ENCODE measurements around the gene RPAIN. TPM values are rescaled to one million over a fixed set of nuclear protein-coding genes. Genes with fewer than 3 reads are reported as not detected.

The RPAIN gene
- total and polyA plus RNA-seq, 10 of the 15 experiments (the other 5 are each of a cell fraction or from before 2014, with no cell fraction given) = 45.8 to 109 (median 70.5) TPM

- ChIA-PET RAD21 (ENCODE audit: unreplicated experiment) (no interaction called here), POLR2A (interaction anchor here (0.9 kb wide), 1 partner anchor 9 kb away, joined by 4 read pairs; no protein-coding TSS in a partner anchor), SMC1A (ENCODE audit: uncharacterized antibody, unreplicated experiment) (interaction anchor here (0.9 to 1.5 kb wide), 4 partner anchors 10 to 84 kb away, joined by 3 to 4 read pairs (median 4); no protein-coding TSS in a partner anchor), CTCF (interaction anchor here (1.1 kb wide), 1 partner anchor 23 kb away, joined by 5 read pairs; no protein-coding TSS in a partner anchor)
- H4K20me1 ChIP-seq (ENCODE audit: control insufficient read depth, insufficient read depth) = peaks cover 4% of the 10 kb centered on the region; the same call in 1 of the 2 replicates
- H3K27me3 ChIP-seq (replicated peaks in 1 of 2; ENCODE audit: control insufficient read depth in 2 of 2, insufficient read depth in 2 of 2, low read length in 1 of 2) = no peaks in the 10 kb centered on the region
- TF ChIP-seq SMARCA5 (IDR thresholded peaks at IDR 0.05) (no peak), EGR1 (IDR thresholded peaks at IDR 0.05; ENCODE audit: borderline replicate concordance in 1 of 2, low read depth in 2 of 2, low read length in 2 of 2) (no peak)
- H3K4me3 ChIP-seq = no peak overlapping the region
- peaks cover 9 to 43% of the 10 kb centered on the region in 2 experiments for H3K36me3 ChIP-seq (ENCODE audit: control insufficient read depth in 2 of 2, insufficient read depth in 2 of 2, low read length in 1 of 2)
- DNase-seq (ENCODE audit: low read depth, low spot score) (no peak), FAIRE-seq (no peak), ATAC-seq (no peak)
- 54% methylated on average over 4 of the region's 4 CpGs for WGBS (ENCODE audit: insufficient coverage, insufficient replicate concordance, low lambda C conversion rate, missing lambda C conversion rate)
- 0 out of 2 replicates have a peak overlapping the region, but pooled peaks have one; percentile 23 for H3K4me2 ChIP-seq (ENCODE audit: control insufficient read depth, insufficient read depth)
- H3K4me1 ChIP-seq (ENCODE audit: control insufficient read depth, insufficient read depth, low read length) = peaks cover 26% of the 10 kb centered on the region
- no peaks in the 10 kb centered on the region for H3K9me3 ChIP-seq (replicated peaks; ENCODE audit: control insufficient read depth, insufficient read depth, low read length)
- H2AFZ ChIP-seq (ENCODE audit: control insufficient read depth, low read depth, low read length) = no peak overlapping the region
- peaks cover 58% of the 10 kb centered on the region for H3K79me2 ChIP-seq (ENCODE audit: control insufficient read depth, insufficient read depth, low read length)
- intact Hi-C loops (cut with micrococcal nuclease; ENCODE audit: unreplicated experiment) = no loop called here
- TSS peak; percentile 6 for BruUV-seq (replicated peaks)
- no peak overlapping the region for H3K27ac ChIP-seq (ENCODE audit: control insufficient read depth, insufficient read depth)
- in situ Hi-C loops (cut with MboI) = no loop called here
- H3K9ac ChIP-seq (ENCODE audit: control insufficient read depth, insufficient read depth, low read length) = no peak overlapping the region
Observed at GRCh38 chr17:5413682-5414081, 6.3 kb upstream of the RPAIN start.

- Histone ChIP-seq H4K20me1 (ENCODE audit: control insufficient read depth, insufficient read depth) (no peaks in the 10 kb centered on the region), H3K4me2 (ENCODE audit: control insufficient read depth, insufficient read depth) (peak overlapping the region; percentile 61), H3K9ac (ENCODE audit: control insufficient read depth, insufficient read depth, low read length) (peak overlapping the region; percentile 31; the same call in 1 of the 2 replicates), H3K4me3 (peak overlapping the region; percentile 87), H3K9me3 (replicated peaks; ENCODE audit: control insufficient read depth, insufficient read depth, low read length) (no peaks in the 10 kb centered on the region), H3K27me3 (replicated peaks in 1 of 2; ENCODE audit: control insufficient read depth in 2 of 2, insufficient read depth in 2 of 2, low read length in 1 of 2) (no peaks in the 10 kb centered on the region), H3K27ac (ENCODE audit: control insufficient read depth, insufficient read depth) (no peak overlapping the region; the same call in 1 of the 2 replicates), H3K36me3 (ENCODE audit: control insufficient read depth in 2 of 2, insufficient read depth in 2 of 2, low read length in 1 of 2) (peaks cover 9 to 36% of the 10 kb centered on the region in 2 experiments), H3K4me1 (ENCODE audit: control insufficient read depth, insufficient read depth, low read length) (peaks cover 21% of the 10 kb centered on the region), H3K79me2 (ENCODE audit: control insufficient read depth, insufficient read depth, low read length) (peaks cover 78% of the 10 kb centered on the region), H2AFZ (ENCODE audit: control insufficient read depth, low read depth, low read length) (no peak overlapping the region)
- BruUV-seq (replicated peaks) = no TSS peak
- no peak for ATAC-seq
- ChIA-PET POLR2A (interaction anchor here (0.6 to 1.6 kb wide), 3 partner anchors 10 to 1507 kb away, joined by 4 to 9 read pairs (median 4); no protein-coding TSS in a partner anchor), CTCF (interaction anchor here (0.7 to 3.5 kb wide), 5 partner anchors 11 to 338 kb away, joined by 3 to 23 read pairs (median 3); partner anchors contain the start of genes C1QBP and ZFP3), SMC1A (ENCODE audit: uncharacterized antibody, unreplicated experiment) (interaction anchor here (0.8 to 1.5 kb wide), 6 partner anchors 10 to 308 kb away, joined by 3 to 6 read pairs (median 3); no protein-coding TSS in a partner anchor), RAD21 (ENCODE audit: unreplicated experiment) (interaction anchor here (0.7 to 3.7 kb wide), 2 partner anchors 22 to 35 kb away, joined by 5 to 15 read pairs; partner anchors contain the start of gene C1QBP)
- WGBS (ENCODE audit: insufficient coverage, insufficient replicate concordance, low lambda C conversion rate, missing lambda C conversion rate) = 75% methylated on average over 2 of the region's 2 CpGs
- no peak for TF ChIP-seq FOS (IDR thresholded peaks at IDR 0.05; ENCODE audit: borderline replicate concordance, extremely low read depth, insufficient read length)
- TF ChIP-seq CBX5 (IDR thresholded peaks at IDR 0.05; ENCODE audit: low read depth) = no peak
- no peak for TF ChIP-seq KAT2A (conservative IDR thresholded peaks at IDR 0.05; ENCODE audit: control insufficient read depth, low read depth, low read length)
- no peak for TF ChIP-seq ZBTB4 (CRISPR knock-in tag; IDR thresholded peaks at IDR 0.05)
- no peak for TF ChIP-seq ZSCAN29 (IDR thresholded peaks at IDR 0.05)
- no peak for TF ChIP-seq CHD1 (IDR thresholded peaks at IDR 0.05; ENCODE audit: low read depth, low read length)
- no peak for TF ChIP-seq NRF1 (conservative IDR thresholded peaks at IDR 0.05; ENCODE audit: low read depth, low read length)
- no peak for TF ChIP-seq TARDBP (IDR thresholded peaks at IDR 0.05; ENCODE audit: borderline replicate concordance)
- TF ChIP-seq SUPT20H (IDR thresholded peaks at IDR 0.05; ENCODE audit: borderline replicate concordance, control insufficient read depth, low read depth, low read length) = no peak
- TF ChIP-seq NFXL1 (IDR thresholded peaks at IDR 0.05; ENCODE audit: borderline replicate concordance) = no peak
- TF ChIP-seq PAX8 (IDR thresholded peaks at IDR 0.05) = no peak
- TF ChIP-seq TCF3 (IDR thresholded peaks at IDR 0.05; ENCODE audit: borderline replicate concordance, insufficient read depth, low read depth, low read length) = no peak
- in situ Hi-C loops (cut with MboI) = no loop called here
- intact Hi-C loops (cut with micrococcal nuclease; ENCODE audit: unreplicated experiment) = no loop called here
- FAIRE-seq = no peak
- DNase-seq (ENCODE audit: low read depth, low spot score) = no peak
Observed at GRCh38 chr17:5416901-5417300, 3.1 kb upstream of the RPAIN start.
